B cell (primary cell): ENCODE results near the gene COL1A1. TPM values are rescaled to one million over a fixed set of nuclear protein-coding genes. Genes with fewer than 3 reads are reported as not detected.

ENCODE experiments used
- ATAC-seq: fragments of 200-7000 bp; cut with Tn5 transposase; one replicate; pipeline ENCODE4 v1.10.0; 2021; ENCODE audit warnings: low read depth, mild to moderate bottlenecking, moderate number of reproducible peaks, moderate library complexity
- CTCF ChIA-PET: fragments of 350-600 bp; sonication (Branson Sonifier 250); formaldehyde crosslinking; loops from one replicate; lab custom pipeline; 2021; ENCODE audit warnings: antibody characterized with exemption, inconsistent platforms; lab: Charles Lee
- POLR2A ChIA-PET: fragments of 350-600 bp; sonication (Branson Sonifier 250); formaldehyde crosslinking; loops from one replicate; lab custom pipeline; 2021; ENCODE audit warnings: antibody characterized with exemption; lab: Charles Lee
- DNase-seq: peaks from one replicate; pipeline ENCODE4 v3.0.0; 2013
- H2AFZ ChIP-seq: 2 replicates; pipeline ENCODE4 v1.6.1; 2012; ENCODE audit warnings: mild to moderate bottlenecking, low read depth, low read length; ENCODE audit not compliant: insufficient read depth, poor library complexity, severe bottlenecking
- H3K27ac ChIP-seq, 2 donors: 1 replicate in 1 of 2; 2 replicates in 1 of 2; pipeline ENCODE4 v1.5.1; 2012 to 2013; ENCODE audit warnings: low read length in 2 of 2, mild to moderate bottlenecking in 2 of 2, moderate library complexity in 1 of 2
- H3K27me3 ChIP-seq, 4 experiments: fragments of 200-600 bp in 1 of 4; sonication (generic) in 1 of 4; replicated peaks in 1 of 4; 1 replicate in 2 of 4; 2 replicates in 2 of 4; pipeline versions ENCODE4 v1.6.1 to v1.7.0; 2013 to 2016; ENCODE audit warnings: low read length in 3 of 4, mild to moderate bottlenecking in 2 of 4, mixed read lengths in 1 of 4, moderate library complexity in 1 of 4; ENCODE audit not compliant: insufficient read depth in 4 of 4, control insufficient read depth in 3 of 4; ENCODE audit errors: control extremely low read depth in 1 of 4
- H3K36me3 ChIP-seq, 2 experiments: replicated peaks in 1 of 2; 1 replicate in 1 of 2; 2 replicates in 1 of 2; pipeline versions ENCODE4 v1.6.1 to v1.7.1; 2013; ENCODE audit warnings: low read length in 1 of 2; ENCODE audit not compliant: insufficient read depth in 2 of 2, control insufficient read depth in 1 of 2; ENCODE audit errors: control extremely low read depth in 1 of 2, extremely low read depth in 1 of 2
- H3K4me1 ChIP-seq, 2 donors: fragments of 200-600 bp in 1 of 2; sonication (generic) in 1 of 2; 1 replicate in 1 of 2; 2 replicates in 1 of 2; pipeline versions ENCODE4 v1.5.1 to v1.6.1; 2013 to 2017; ENCODE audit warnings: low read length in 2 of 2; ENCODE audit not compliant: control insufficient read depth in 2 of 2, insufficient read depth in 2 of 2
- H3K4me2 ChIP-seq: replicated peaks from 2 replicates; pipeline ENCODE3; 2012; ENCODE audit warnings: mild to moderate bottlenecking, low read depth, low read length; ENCODE audit not compliant: poor library complexity, severe bottlenecking
- H3K4me3 ChIP-seq, 5 experiments: fragments of 200-600 bp in 1 of 5; sonication (generic) in 1 of 5; 1 replicate in 3 of 5; 2 replicates in 2 of 5; pipeline versions ENCODE4 v1.5.1 to v1.7.0; 2011 to 2016; ENCODE audit warnings: low read length in 4 of 5, mild to moderate bottlenecking in 4 of 5, low read depth in 2 of 5, control low read depth in 1 of 5, moderate library complexity in 1 of 5; ENCODE audit not compliant: insufficient read depth in 1 of 5; ENCODE audit errors: control extremely low read depth in 1 of 5, extremely low read depth in 1 of 5
- H3K79me2 ChIP-seq: fragments of 200-600 bp; sonication (generic); one replicate; pipeline ENCODE4 v1.6.0; 2016; ENCODE audit warnings: low read length; ENCODE audit not compliant: control insufficient read depth, insufficient read depth
- H3K9ac ChIP-seq: fragments of 200-600 bp; sonication (generic); 2 replicates; pipeline ENCODE4 v1.6.1; 2017; ENCODE audit warnings: mild to moderate bottlenecking, low read length, moderate library complexity
- H3K9me3 ChIP-seq, 3 donors: one replicate each; pipeline versions ENCODE4 v1.6.1 to v1.7.1; 2013; ENCODE audit warnings: low read length in 2 of 3; ENCODE audit not compliant: control insufficient read depth in 2 of 3, insufficient read depth in 1 of 3; ENCODE audit errors: control extremely low read depth in 1 of 3
- H4K20me1 ChIP-seq: 2 replicates; pipeline ENCODE4 v1.6.0; 2012; ENCODE audit warnings: mild to moderate bottlenecking, low read length; ENCODE audit not compliant: insufficient read depth, control insufficient read depth, poor library complexity, severe bottlenecking
- H3K27ac Mint-ChIP-seq: one replicate; pipeline ENCODE4 v1.8.0; 2021; ENCODE audit warnings: mixed read lengths
- H3K27me3 Mint-ChIP-seq: one replicate; pipeline ENCODE4 v1.8.0; 2021; ENCODE audit warnings: mixed read lengths
- H3K4me1 Mint-ChIP-seq: one replicate; pipeline ENCODE4 v1.8.0; 2021; ENCODE audit warnings: mixed read lengths
- H3K4me3 Mint-ChIP-seq: one replicate; pipeline ENCODE4 v1.8.0; 2021; ENCODE audit warnings: mixed read lengths
- H3K9me3 Mint-ChIP-seq: one replicate; pipeline ENCODE4 v1.8.0; 2022; ENCODE audit warnings: mixed read lengths; ENCODE audit not compliant: insufficient read depth
- EZH2 ChIP-seq: IDR thresholded peaks from 2 replicates; pipeline ENCODE4 v1.6.1; 2012; ENCODE audit warnings: borderline replicate concordance, low read depth, mild to moderate bottlenecking, moderate library complexity, low read length; ENCODE audit not compliant: insufficient read depth, poor library complexity, severe bottlenecking
- WGBS: methylation state at CpG from one replicate; pipeline ENCODE4 v1.1.5; 2013; ENCODE audit warnings: missing lambda C conversion rate; ENCODE audit not compliant: insufficient coverage; 5-methylcytosine and 5-hydroxymethylcytosine counted together
- intact Hi-C: fragments of 100-400 bp; cut with micrococcal nuclease; formaldehyde crosslinking; loops from one replicate; pipeline ENCODE4 v1.10.0; 2022
- polyA plus RNA-seq: library from polyadenylated mRNA; depleted of rRNA; stranded (reverse); fragments of >200 nt; gene quantifications from 2 replicates; pipeline ENCODE4 v1.2.3, GENCODE V29; 2012
- total RNA-seq, 2 donors: library from RNA; stranded (reverse); fragments of 120-200 nt in 1 of 2; gene quantifications; 1 replicate in 1 of 2; 2 replicates in 1 of 2; pipeline versions ENCODE4 v1.2.3 to v1.2.4, GENCODE V29; 2013 to 2022
- TF ChIP-seq, protein P1 (sequence below): fragments of 200-600 bp; IDR thresholded peaks from one replicate; pipeline ENCODE4 v1.8.0; 2022; ENCODE audit warnings: antibody characterized with exemption, mild to moderate bottlenecking

The COL1A1 gene
- total and polyA plus RNA-seq, 2 donors (not counting 1 experiment from before 2014, with no cell fraction given): 0.66 to 9.1 TPM

DNA sequence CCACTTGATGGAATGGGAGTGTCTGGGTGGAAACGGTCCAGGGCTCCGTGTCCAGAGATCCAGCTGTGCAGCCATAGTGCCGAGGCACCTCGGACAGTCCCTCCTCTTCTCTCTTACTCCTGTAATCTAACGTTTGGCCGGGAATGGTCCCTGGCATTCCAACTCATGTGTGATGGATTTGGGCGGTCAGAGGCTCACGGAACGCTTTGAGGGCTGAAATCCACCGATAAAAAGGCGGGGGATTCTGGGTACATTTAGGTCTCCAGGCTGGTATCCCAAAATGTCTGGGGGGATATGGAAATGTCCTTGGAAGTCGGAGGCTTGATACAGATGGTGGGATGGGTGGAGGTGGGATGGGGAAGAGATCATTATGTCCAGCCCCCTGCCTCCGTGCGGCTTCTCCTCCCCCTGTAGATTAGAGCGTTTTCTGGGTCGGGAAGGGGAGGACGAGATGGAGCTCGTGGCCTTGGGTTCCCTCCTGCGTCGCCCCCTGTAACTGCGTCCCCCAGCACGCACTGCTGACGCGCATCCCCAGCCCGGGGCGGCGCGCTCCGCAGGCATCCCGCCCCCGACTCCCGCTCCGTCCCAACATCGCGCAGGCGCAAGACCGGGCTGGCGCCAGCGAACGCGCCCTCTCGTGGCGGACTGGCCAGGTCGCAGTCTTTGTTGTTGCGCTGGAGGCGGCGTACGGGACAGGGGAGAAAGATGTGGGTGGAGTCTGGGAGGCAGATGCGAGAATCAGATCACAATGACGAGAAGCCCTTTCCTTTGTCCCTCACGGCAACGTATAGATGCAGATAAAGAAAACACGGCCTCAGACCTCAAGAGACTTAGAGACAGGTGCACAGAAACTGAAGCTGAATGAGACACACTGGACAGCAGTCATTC is 40.2 kb downstream of the COL1A1 start:
- peak; percentile 92 for ATAC-seq
- peak; percentile 93 for DNase-seq
- WGBS: 1% methylated on average over 45 of the region's 53 CpGs
- Mint-ChIP-seq H3K27ac (peak overlapping the region; percentile 72), H3K9me3 (no peaks in the 10 kb centered on the region), H3K4me1 (peaks cover 38% of the 10 kb centered on the region), H3K4me3 (peak overlapping the region; percentile 80), H3K27me3 (no peaks in the 10 kb centered on the region)
- Histone ChIP-seq H3K9ac (peak overlapping the region; percentile 60), H2AFZ (peak overlapping the region; percentile 60), H3K4me2 (peak overlapping the region; percentile 84), H3K27me3 (no peaks in the 10 kb centered on the region), H3K79me2 (peaks cover 13% of the 10 kb centered on the region), H3K27ac (no peak overlapping the region), H3K4me1 (peaks cover 36 to 41% of the 10 kb centered on the region in 2 donors), H3K9me3 (no peaks in the 10 kb centered on the region), H3K36me3 (no peaks in the 10 kb centered on the region), H3K4me3 (peak overlapping the region; percentile 52 to 68 (median 66)), H4K20me1 (no peaks in the 10 kb centered on the region)
- CTCF ChIA-PET: interaction anchor here (0.9 to 2.8 kb wide), 22 partner anchors 9 to 163 kb away, joined by 3 to 79 read pairs (median 5); partner anchors contain the start of genes PPP1R9B and SAMD14
- POLR2A ChIA-PET: interaction anchor here (1.0 to 2.8 kb wide), 4 partner anchors 10 to 22 kb away, joined by 4 to 22 read pairs (median 10); partner anchors contain the start of gene PPP1R9B
- no peak for TF ChIP-seq EZH2
- TF ChIP-seq, protein P1, sequence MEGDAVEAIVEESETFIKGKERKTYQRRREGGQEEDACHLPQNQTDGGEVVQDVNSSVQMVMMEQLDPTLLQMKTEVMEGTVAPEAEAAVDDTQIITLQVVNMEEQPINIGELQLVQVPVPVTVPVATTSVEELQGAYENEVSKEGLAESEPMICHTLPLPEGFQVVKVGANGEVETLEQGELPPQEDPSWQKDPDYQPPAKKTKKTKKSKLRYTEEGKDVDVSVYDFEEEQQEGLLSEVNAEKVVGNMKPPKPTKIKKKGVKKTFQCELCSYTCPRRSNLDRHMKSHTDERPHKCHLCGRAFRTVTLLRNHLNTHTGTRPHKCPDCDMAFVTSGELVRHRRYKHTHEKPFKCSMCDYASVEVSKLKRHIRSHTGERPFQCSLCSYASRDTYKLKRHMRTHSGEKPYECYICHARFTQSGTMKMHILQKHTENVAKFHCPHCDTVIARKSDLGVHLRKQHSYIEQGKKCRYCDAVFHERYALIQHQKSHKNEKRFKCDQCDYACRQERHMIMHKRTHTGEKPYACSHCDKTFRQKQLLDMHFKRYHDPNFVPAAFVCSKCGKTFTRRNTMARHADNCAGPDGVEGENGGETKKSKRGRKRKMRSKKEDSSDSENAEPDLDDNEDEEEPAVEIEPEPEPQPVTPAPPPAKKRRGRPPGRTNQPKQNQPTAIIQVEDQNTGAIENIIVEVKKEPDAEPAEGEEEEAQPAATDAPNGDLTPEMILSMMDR: peak; percentile 97
- intact Hi-C loops: loop anchor here (1.0 to 2.0 kb wide), 5 partner anchors 10 to 67 kb away; no protein-coding TSS in a partner anchor

DNA sequence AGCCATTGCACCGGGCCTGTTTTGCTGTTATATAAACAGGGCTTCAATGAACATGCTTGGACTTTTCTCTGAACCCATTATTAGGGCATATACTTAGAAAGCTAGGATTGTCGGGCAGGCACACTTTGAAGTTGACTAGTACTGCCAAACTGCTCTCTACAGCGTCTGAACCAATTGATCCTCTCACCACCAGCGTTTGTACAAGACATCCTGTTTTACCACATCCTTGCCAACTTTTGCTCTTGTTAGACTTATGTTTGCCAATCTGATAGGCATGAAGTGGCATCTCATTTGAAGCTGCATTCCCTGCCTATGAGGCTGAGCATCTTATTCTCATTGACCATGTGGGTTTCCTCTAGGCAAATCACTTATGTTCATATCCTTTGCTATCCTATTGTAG is 43.5 kb downstream of the COL1A1 start:
- Mint-ChIP-seq H3K9me3 (no peaks in the 10 kb centered on the region), H3K27me3 (no peaks in the 10 kb centered on the region), H3K4me1 (peaks cover 35% of the 10 kb centered on the region), H3K27ac (no peak overlapping the region), H3K4me3 (no peak overlapping the region)
- ChIA-PET POLR2A (no interaction called here), CTCF (interaction anchor here (1.0 to 1.6 kb wide), 2 partner anchors 10 to 43 kb away, joined by 4 read pairs; no protein-coding TSS in a partner anchor)
- no peaks in the 10 kb centered on the region for H3K9me3 ChIP-seq
- peaks cover 12% of the 10 kb centered on the region for H3K79me2 ChIP-seq
- 74% methylated on average over 4 of the region's 4 CpGs for WGBS
- H3K4me2 ChIP-seq: no peak overlapping the region
- H3K27me3 ChIP-seq: no peaks in the 10 kb centered on the region
- no peak for TF ChIP-seq EZH2
- TF ChIP-seq, protein P1: no peak
- no peak overlapping the region for H2AFZ ChIP-seq
- no peaks in the 10 kb centered on the region for H3K36me3 ChIP-seq
- DNase-seq (no peak), ATAC-seq (no peak)
- no peaks in the 10 kb centered on the region for H4K20me1 ChIP-seq
- H3K27ac ChIP-seq: no peak overlapping the region
- no peak overlapping the region for H3K4me3 ChIP-seq
- no peak overlapping the region for H3K9ac ChIP-seq
- H3K4me1 ChIP-seq: peaks cover 19 to 34% of the 10 kb centered on the region in 2 donors
- intact Hi-C loops: no loop called here
